ENCODE results near the gene SIX3.

SIX3 gene

DNA sequence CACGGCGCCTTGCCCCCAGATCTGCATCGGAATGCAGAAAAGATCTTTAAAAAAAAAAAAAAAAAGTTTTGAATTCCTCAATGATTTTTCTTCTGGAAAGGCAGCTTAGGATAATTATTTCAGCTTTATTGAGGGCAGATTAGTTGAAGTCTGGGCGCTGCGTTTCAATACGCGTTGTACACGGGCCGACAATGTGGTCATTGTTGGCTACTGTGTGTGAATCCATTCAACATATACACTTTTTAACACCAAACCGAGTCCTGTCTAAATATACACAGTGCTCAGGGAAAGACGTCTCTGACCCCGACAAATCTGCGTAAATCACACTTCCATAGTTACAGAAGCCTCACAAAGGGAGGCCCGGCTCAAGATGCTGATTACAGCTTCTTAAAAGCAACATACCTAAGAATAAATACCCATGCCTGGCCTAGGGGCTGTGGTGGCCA, 1.4 kb upstream of the SIX3 start:
- POLR2A ChIA-PET: no interaction called here
- no peak overlapping the region for H3K4me3 ChIP-seq (ENCODE audit: low read depth, low read length)

DNA sequence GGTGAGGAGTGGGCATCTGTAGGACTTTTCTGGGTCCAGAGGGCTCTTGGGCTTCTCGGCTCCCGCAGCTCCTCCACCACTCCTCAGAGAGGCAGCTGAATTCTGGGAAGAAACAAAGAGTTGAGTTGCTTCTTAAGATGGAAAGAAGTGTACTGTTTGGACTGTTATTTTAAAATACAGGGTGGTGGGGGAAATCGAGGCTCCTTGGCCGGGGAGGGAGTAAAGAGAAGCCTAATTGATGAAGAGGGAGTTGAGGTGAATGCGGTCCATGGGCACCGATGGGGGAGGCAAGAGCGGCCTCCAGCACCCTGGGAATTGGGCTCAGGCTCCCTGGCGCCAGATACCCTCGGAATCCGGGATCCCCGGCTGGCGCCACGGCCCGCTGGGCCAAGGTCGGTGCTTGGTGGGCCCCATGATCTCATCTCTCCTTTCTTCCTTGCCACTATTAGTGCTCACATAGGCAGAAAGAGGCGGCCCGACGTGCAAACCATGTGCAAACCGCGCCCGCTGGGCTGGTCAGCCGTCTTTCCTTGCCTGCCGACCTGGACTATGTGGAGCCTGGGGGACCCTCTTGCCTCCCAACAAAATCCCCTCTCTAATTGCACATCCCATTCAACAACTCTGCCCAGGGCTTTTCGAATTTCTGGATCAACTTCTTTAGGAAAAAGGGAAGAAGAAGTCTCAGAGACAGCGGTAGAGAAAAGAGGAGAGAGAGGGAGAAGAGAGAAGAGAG, 604 bp upstream of the SIX3 start:
- TF ChIP-seq, protein P1, sequence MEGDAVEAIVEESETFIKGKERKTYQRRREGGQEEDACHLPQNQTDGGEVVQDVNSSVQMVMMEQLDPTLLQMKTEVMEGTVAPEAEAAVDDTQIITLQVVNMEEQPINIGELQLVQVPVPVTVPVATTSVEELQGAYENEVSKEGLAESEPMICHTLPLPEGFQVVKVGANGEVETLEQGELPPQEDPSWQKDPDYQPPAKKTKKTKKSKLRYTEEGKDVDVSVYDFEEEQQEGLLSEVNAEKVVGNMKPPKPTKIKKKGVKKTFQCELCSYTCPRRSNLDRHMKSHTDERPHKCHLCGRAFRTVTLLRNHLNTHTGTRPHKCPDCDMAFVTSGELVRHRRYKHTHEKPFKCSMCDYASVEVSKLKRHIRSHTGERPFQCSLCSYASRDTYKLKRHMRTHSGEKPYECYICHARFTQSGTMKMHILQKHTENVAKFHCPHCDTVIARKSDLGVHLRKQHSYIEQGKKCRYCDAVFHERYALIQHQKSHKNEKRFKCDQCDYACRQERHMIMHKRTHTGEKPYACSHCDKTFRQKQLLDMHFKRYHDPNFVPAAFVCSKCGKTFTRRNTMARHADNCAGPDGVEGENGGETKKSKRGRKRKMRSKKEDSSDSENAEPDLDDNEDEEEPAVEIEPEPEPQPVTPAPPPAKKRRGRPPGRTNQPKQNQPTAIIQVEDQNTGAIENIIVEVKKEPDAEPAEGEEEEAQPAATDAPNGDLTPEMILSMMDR (IDR thresholded peaks at IDR 0.05; ENCODE audit: insufficient read depth, low read length, missing control alignments): no peak
- ChIA-PET CTCF (interaction anchor here (1.1 kb wide), 1 partner anchor 12 kb away, joined by 4 read pairs; no protein-coding TSS in a partner anchor), POLR2A (no interaction called here)

More for the DNA sequence above, 1.4 kb upstream of the SIX3 start:
- CTCF ChIA-PET: interaction anchor here (1.1 to 1.7 kb wide), 2 partner anchors 12 to 16 kb away, joined by 4 read pairs; no protein-coding TSS in a partner anchor
- TF ChIP-seq, protein P1 (IDR thresholded peaks at IDR 0.05; ENCODE audit: insufficient read depth, low read length, missing control alignments): no peak
- DNase-seq (ENCODE audit: low read depth, low spot score): no peak

DNA sequence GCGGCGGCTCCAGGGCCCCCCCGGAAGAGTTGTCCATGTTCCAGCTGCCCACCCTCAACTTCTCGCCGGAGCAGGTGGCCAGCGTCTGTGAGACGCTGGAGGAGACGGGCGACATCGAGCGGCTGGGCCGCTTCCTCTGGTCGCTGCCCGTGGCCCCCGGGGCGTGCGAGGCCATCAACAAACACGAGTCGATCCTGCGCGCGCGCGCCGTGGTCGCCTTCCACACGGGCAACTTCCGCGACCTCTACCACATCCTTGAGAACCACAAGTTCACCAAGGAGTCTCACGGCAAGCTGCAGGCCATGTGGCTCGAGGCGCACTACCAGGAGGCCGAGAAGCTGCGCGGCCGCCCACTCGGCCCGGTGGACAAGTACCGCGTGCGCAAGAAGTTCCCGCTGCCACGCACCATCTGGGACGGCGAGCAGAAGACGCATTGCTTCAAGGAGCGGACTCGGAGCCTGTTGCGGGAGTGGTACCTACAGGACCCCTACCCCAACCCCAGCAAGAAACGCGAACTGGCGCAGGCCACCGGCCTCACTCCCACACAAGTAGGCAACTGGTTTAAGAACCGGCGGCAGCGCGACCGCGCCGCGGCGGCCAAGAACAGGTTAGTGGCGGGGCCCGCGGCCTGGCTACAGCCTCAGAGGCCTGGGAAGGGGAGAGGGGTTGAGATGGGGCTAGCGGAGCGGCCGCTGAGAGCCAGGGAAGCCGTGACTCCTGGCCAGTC, 965 bp downstream of the SIX3 start:
- no peak overlapping the region for H3K4me3 ChIP-seq (ENCODE audit: low read depth, low read length)
- TF ChIP-seq, protein P1 (IDR thresholded peaks at IDR 0.05; ENCODE audit: insufficient read depth, low read length, missing control alignments): no peak
- DNase-seq (ENCODE audit: low read depth, low spot score): no peak
- ChIA-PET POLR2A (no interaction called here), CTCF (interaction anchor here (1.0 kb wide), 1 partner anchor 463 kb away, joined by 4 read pairs; no protein-coding TSS in a partner anchor)

More for the DNA sequence above, 604 bp upstream of the SIX3 start:
- H3K4me3 ChIP-seq (ENCODE audit: low read depth, low read length): no peak overlapping the region
- no peak for DNase-seq (ENCODE audit: low read depth, low spot score)

DNA sequence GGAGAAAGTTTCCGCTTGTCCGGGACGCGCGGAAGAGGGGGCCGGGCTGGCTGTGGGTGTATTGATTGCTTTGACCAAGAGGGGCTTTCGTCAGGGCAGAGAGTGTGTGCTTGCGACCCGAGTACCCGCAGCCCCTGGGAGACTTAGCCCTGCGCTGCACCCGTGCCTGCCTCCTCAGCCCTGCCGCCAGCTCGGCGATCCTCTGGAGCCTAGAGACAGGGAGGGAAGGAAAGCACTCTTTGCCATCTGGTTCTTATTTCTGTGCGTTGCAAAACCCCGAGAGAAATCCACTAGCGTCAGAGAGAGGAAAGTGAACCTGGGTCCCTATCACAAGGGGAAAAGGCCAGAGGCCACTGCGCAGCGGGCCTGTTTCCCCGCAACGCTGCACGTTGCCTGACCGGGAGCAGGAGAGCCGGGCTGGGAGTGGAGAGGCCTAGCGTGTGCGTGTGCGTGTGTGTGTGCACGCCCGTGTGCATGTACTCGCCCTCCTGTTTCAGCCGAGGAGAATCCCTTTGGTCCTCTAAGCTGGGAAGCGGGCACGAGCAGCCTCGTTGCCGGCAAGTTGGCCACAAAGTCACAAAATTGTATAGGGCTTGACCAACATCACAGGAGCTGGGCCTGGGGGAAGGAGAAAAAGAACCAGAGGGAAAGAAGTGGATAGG, 1.7 kb downstream of the SIX3 start:
- TF ChIP-seq, protein P1 (IDR thresholded peaks at IDR 0.05; ENCODE audit: insufficient read depth, low read length, missing control alignments): no peak
- no peak overlapping the region for H3K4me3 ChIP-seq (ENCODE audit: low read depth, low read length)
- POLR2A ChIA-PET: no interaction called here
- DNase-seq (ENCODE audit: low read depth, low spot score): no peak
- CTCF ChIA-PET: interaction anchor here (1.0 kb wide), 1 partner anchor 463 kb away, joined by 4 read pairs; no protein-coding TSS in a partner anchor

DNA sequence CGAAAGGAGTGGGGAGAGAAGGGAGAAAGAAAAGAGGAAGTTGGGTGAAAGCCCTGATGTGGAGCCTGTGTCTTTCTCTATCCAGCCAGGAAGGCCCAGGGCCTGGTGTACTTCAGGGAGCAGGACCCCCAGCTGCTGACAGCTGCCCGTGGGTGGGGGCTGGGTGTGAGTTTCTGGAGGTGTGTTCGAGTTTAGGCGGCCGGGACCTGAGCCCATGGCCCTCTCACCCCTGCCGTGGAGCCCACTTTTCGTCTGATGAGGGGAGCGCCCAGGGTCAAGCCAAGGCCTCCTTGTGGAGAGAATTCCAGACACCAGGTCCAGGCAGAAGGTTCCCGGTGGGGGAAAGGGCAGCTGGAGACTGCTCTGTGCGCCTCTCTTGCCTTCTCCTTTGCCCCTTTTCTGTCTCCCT, 2.2 kb downstream of the SIX3 start:
- TF ChIP-seq, protein P1 (IDR thresholded peaks at IDR 0.05; ENCODE audit: insufficient read depth, low read length, missing control alignments): no peak
- ChIA-PET CTCF (no interaction called here), POLR2A (no interaction called here)
- DNase-seq (ENCODE audit: low read depth, low spot score): no peak
- H3K4me3 ChIP-seq (ENCODE audit: low read depth, low read length): no peak overlapping the region
